IPS-18a (cell line): ENCODE results near the gene CDH4.

ENCODE experiments used
- H3K27ac ChIP-seq: one replicate; pipeline ENCODE4 v1.5.1; 2013; ENCODE audit warnings: low read length
- H3K27me3 ChIP-seq: one replicate; pipeline ENCODE4 v1.6.1; 2013; ENCODE audit warnings: mild to moderate bottlenecking, low read length; ENCODE audit not compliant: control insufficient read depth, insufficient read depth
- H3K36me3 ChIP-seq: one replicate; pipeline ENCODE4 v1.6.1; 2013; ENCODE audit warnings: low read depth, low read length; ENCODE audit not compliant: control insufficient read depth
- H3K4me1 ChIP-seq: one replicate; pipeline ENCODE4 v1.6.1; 2013; ENCODE audit warnings: low read depth, low read length; ENCODE audit not compliant: control insufficient read depth
- H3K4me3 ChIP-seq: one replicate; pipeline ENCODE4 v1.5.1; 2013; ENCODE audit warnings: low read length
- H3K9ac ChIP-seq: one replicate; pipeline ENCODE4 v1.6.1; 2013; ENCODE audit warnings: mild to moderate bottlenecking, low read length, moderate library complexity
- H3K9me3 ChIP-seq: one replicate; pipeline ENCODE4 v1.6.1; 2013; ENCODE audit warnings: low read depth, low read length; ENCODE audit not compliant: control insufficient read depth

The CDH4 gene

GRCh38 chr20:61837200-61837599 is 585.1 kb downstream of the CDH4 start:
- H3K36me3 ChIP-seq = no peaks in the 10 kb centered on the region
- no peaks in the 10 kb centered on the region for H3K27me3 ChIP-seq
- H3K4me1 ChIP-seq = no peaks in the 10 kb centered on the region
- no peak overlapping the region for H3K4me3 ChIP-seq
- no peaks in the 10 kb centered on the region for H3K9me3 ChIP-seq
- no peak overlapping the region for H3K9ac ChIP-seq
- H3K27ac ChIP-seq = no peak overlapping the region

- Histone ChIP-seq H3K9me3 (no peaks in the 10 kb centered on the region), H3K9ac (no peak overlapping the region), H3K4me3 (no peak overlapping the region), H3K27me3 (no peaks in the 10 kb centered on the region), H3K36me3 (no peaks in the 10 kb centered on the region), H3K27ac (no peak overlapping the region), H3K4me1 (no peaks in the 10 kb centered on the region)
Measured at GRCh38 chr20:61839223-61839911, 587.3 kb downstream of the CDH4 start.

- H3K27me3 ChIP-seq = no peaks in the 10 kb centered on the region
- no peak overlapping the region for H3K4me3 ChIP-seq
- no peaks in the 10 kb centered on the region for H3K4me1 ChIP-seq
Measured at GRCh38 chr20:61839912-61840778, 588.1 kb downstream of the CDH4 start.

GRCh38 chr20:61840779-61841455 is 588.9 kb downstream of the CDH4 start:
- H3K4me1 ChIP-seq = no peaks in the 10 kb centered on the region
- no peak overlapping the region for H3K4me3 ChIP-seq
- H3K27me3 ChIP-seq = no peaks in the 10 kb centered on the region
- H3K9me3 ChIP-seq = no peaks in the 10 kb centered on the region
- no peak overlapping the region for H3K9ac ChIP-seq
- H3K27ac ChIP-seq = no peak overlapping the region
- H3K36me3 ChIP-seq = no peaks in the 10 kb centered on the region

More at GRCh38 chr20:61839912-61840778, 588.1 kb downstream of the CDH4 start:
- Histone ChIP-seq H3K9me3 (no peaks in the 10 kb centered on the region), H3K27ac (no peak overlapping the region), H3K36me3 (no peaks in the 10 kb centered on the region), H3K9ac (no peak overlapping the region)

- Histone ChIP-seq H3K9me3 (no peaks in the 10 kb centered on the region), H3K4me1 (no peaks in the 10 kb centered on the region), H3K27me3 (no peaks in the 10 kb centered on the region), H3K27ac (no peak overlapping the region), H3K36me3 (no peaks in the 10 kb centered on the region), H3K9ac (no peak overlapping the region), H3K4me3 (no peak overlapping the region)
Measured at GRCh38 chr20:61841551-61841950, 589.5 kb downstream of the CDH4 start.

GRCh38 chr20:61841966-61842365 is 589.9 kb downstream of the CDH4 start:
- Histone ChIP-seq H3K27me3 (no peaks in the 10 kb centered on the region), H3K36me3 (no peaks in the 10 kb centered on the region), H3K27ac (no peak overlapping the region), H3K4me1 (no peaks in the 10 kb centered on the region), H3K4me3 (no peak overlapping the region), H3K9me3 (no peaks in the 10 kb centered on the region), H3K9ac (no peak overlapping the region)

- H3K4me1 ChIP-seq = no peaks in the 10 kb centered on the region
- H3K4me3 ChIP-seq = no peak overlapping the region
- H3K36me3 ChIP-seq = no peaks in the 10 kb centered on the region
- H3K27me3 ChIP-seq = no peaks in the 10 kb centered on the region
- H3K9me3 ChIP-seq = no peaks in the 10 kb centered on the region
- no peak overlapping the region for H3K27ac ChIP-seq
- no peak overlapping the region for H3K9ac ChIP-seq
Measured at GRCh38 chr20:61844621-61845020, 592.6 kb downstream of the CDH4 start.

GRCh38 chr20:61845233-61845671 is 593.2 kb downstream of the CDH4 start:
- Histone ChIP-seq H3K9me3 (no peaks in the 10 kb centered on the region), H3K4me3 (no peak overlapping the region), H3K4me1 (no peaks in the 10 kb centered on the region), H3K27ac (no peak overlapping the region), H3K9ac (no peak overlapping the region), H3K36me3 (no peaks in the 10 kb centered on the region), H3K27me3 (no peaks in the 10 kb centered on the region)

- Histone ChIP-seq H3K4me3 (no peak overlapping the region), H3K9me3 (no peaks in the 10 kb centered on the region), H3K27ac (no peak overlapping the region), H3K36me3 (no peaks in the 10 kb centered on the region), H3K4me1 (no peaks in the 10 kb centered on the region), H3K27me3 (no peaks in the 10 kb centered on the region), H3K9ac (no peak overlapping the region)
Measured at GRCh38 chr20:61846074-61846473, 594.0 kb downstream of the CDH4 start.

GRCh38 chr20:61846741-61847419 is 594.8 kb downstream of the CDH4 start:
- Histone ChIP-seq H3K36me3 (no peaks in the 10 kb centered on the region), H3K27me3 (no peaks in the 10 kb centered on the region), H3K9me3 (no peaks in the 10 kb centered on the region), H3K4me1 (no peaks in the 10 kb centered on the region), H3K4me3 (no peak overlapping the region), H3K9ac (no peak overlapping the region), H3K27ac (no peak overlapping the region)

- H3K4me3 ChIP-seq = no peak overlapping the region
- H3K4me1 ChIP-seq = no peaks in the 10 kb centered on the region
- no peak overlapping the region for H3K9ac ChIP-seq
- no peak overlapping the region for H3K27ac ChIP-seq
- H3K36me3 ChIP-seq = no peaks in the 10 kb centered on the region
- no peaks in the 10 kb centered on the region for H3K27me3 ChIP-seq
- H3K9me3 ChIP-seq = no peaks in the 10 kb centered on the region
Measured at GRCh38 chr20:61847420-61847748, 595.3 kb downstream of the CDH4 start.
